Measurements from ENCODE around the gene ATXN1.
"Not testable (repeated sequence)": the region's sequence is repeated elsewhere in the genome, so short reads cannot be mapped to it uniquely, and the experiment has no call there.

Gene ATXN1

GRCh38 chr6:16793828-16794412 is 32.7 kb upstream of the ATXN1 start:
- TF ChIP-seq GATA1 (IDR thresholded peaks at IDR 0.05; ENCODE audit: low read depth, low read length) (no peak), POLR2A (IDR thresholded peaks at IDR 0.05; ENCODE audit: low read length) (no peak)

GRCh38 chr6:16789329-16790038 is 28.2 kb upstream of the ATXN1 start:
- TF ChIP-seq POLR2A (IDR thresholded peaks at IDR 0.05; ENCODE audit: low read length), result no peak
- no peak for TF ChIP-seq GATA1 (IDR thresholded peaks at IDR 0.05; ENCODE audit: low read depth, low read length)
- no peak for DNase-seq

More at GRCh38 chr6:16793828-16794412, 32.7 kb upstream of the ATXN1 start:
- no peak for DNase-seq

GRCh38 chr6:16787128-16787682 is 25.9 kb upstream of the ATXN1 start:
- DNase-seq, result no peak
- TF ChIP-seq POLR2A (IDR thresholded peaks at IDR 0.05; ENCODE audit: low read length), result no peak
- TF ChIP-seq GATA1 (IDR thresholded peaks at IDR 0.05; ENCODE audit: low read depth, low read length), result no peak

- no peak for DNase-seq
- TF ChIP-seq GATA1 (IDR thresholded peaks at IDR 0.05; ENCODE audit: low read depth, low read length) (no peak), POLR2A (IDR thresholded peaks at IDR 0.05; ENCODE audit: low read length) (no peak)
Observed at GRCh38 chr6:16785496-16785895, 24.2 kb upstream of the ATXN1 start.

DNA sequence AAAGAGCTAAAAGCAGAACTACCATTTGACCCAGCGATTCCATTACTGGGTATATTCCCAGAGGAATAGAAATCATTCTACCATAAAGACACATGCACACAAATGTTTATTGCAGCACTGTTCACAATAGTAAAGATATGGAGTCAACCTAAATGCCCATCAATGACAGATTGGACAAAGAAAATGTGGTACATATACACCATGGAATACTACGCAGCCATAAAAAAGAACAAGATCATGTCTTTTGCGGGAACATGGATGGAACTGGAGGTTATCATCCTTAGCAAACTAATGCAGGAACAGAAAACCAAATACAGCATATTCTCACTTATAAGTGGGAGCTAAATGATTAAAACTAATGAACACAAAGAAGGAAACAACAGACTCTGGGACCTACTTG is 23.7 kb upstream of the ATXN1 start:
- not testable (repeated sequence) for DNase-seq

GRCh38 chr6:16783952-16784565 is 22.8 kb upstream of the ATXN1 start:
- no peak for TF ChIP-seq POLR2A (IDR thresholded peaks at IDR 0.05; ENCODE audit: low read length)
- TF ChIP-seq GATA1 (IDR thresholded peaks at IDR 0.05; ENCODE audit: low read depth, low read length), result no peak
- DNase-seq, result no peak

GRCh38 chr6:16783509-16783908 is 22.2 kb upstream of the ATXN1 start:
- DNase-seq, result no peak
- TF ChIP-seq GATA1 (IDR thresholded peaks at IDR 0.05; ENCODE audit: low read depth, low read length) (no peak), POLR2A (IDR thresholded peaks at IDR 0.05; ENCODE audit: low read length) (no peak)

GRCh38 chr6:16782278-16782677 is 21.0 kb upstream of the ATXN1 start:
- TF ChIP-seq GATA1 (IDR thresholded peaks at IDR 0.05; ENCODE audit: low read depth, low read length) (no peak), POLR2A (IDR thresholded peaks at IDR 0.05; ENCODE audit: low read length) (no peak)
- no peak for DNase-seq

GRCh38 chr6:16781348-16782169 is 20.3 kb upstream of the ATXN1 start:
- DNase-seq, result no peak
- TF ChIP-seq GATA1 (IDR thresholded peaks at IDR 0.05; ENCODE audit: low read depth, low read length), result no peak
- TF ChIP-seq POLR2A (IDR thresholded peaks at IDR 0.05; ENCODE audit: low read length), result no peak

GRCh38 chr6:16778521-16778920 is 17.3 kb upstream of the ATXN1 start:
- TF ChIP-seq POLR2A (IDR thresholded peaks at IDR 0.05; ENCODE audit: low read length) (no peak), GATA1 (IDR thresholded peaks at IDR 0.05; ENCODE audit: low read depth, low read length) (no peak)
- no peak for DNase-seq

GRCh38 chr6:16777794-16778193 is 16.5 kb upstream of the ATXN1 start:
- DNase-seq, result no peak
- no peak for TF ChIP-seq POLR2A (IDR thresholded peaks at IDR 0.05; ENCODE audit: low read length)
- no peak for TF ChIP-seq GATA1 (IDR thresholded peaks at IDR 0.05; ENCODE audit: low read depth, low read length)

- TF ChIP-seq GATA1 (IDR thresholded peaks at IDR 0.05; ENCODE audit: low read depth, low read length) (no peak), POLR2A (IDR thresholded peaks at IDR 0.05; ENCODE audit: low read length) (no peak)
- no peak for DNase-seq
Observed at GRCh38 chr6:16776394-16777017, 15.2 kb upstream of the ATXN1 start.

DNA sequence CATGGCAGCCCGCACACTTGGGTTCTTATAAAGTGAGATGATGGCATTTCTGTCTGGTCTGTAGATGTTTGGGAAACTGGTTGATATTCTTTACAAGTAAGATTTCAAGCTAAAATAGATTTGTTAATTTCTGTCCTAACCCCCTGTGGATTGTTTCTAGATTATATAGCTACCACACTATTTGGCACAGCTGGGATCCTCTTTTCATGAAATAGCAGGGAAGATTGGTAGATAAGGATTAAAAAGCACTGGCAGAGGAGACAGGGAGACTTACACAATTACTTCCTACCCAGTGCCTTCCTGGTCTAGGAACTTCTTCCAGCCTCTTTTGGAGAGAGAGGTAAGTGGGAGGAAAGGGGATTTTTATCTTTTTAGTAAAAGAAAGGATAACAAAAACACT is 13.2 kb upstream of the ATXN1 start:
- no peak for DNase-seq
- TF ChIP-seq GATA1 (IDR thresholded peaks at IDR 0.05; ENCODE audit: low read depth, low read length) (no peak), POLR2A (IDR thresholded peaks at IDR 0.05; ENCODE audit: low read length) (no peak)
